Gastroesophageal sphincter (tissue), 3 donors: ENCODE results near the gene HDGFL2.

Experiments used
- CTCF ChIP-seq, 4 experiments: fragments of 200-600 bp in 2 of 4; fragments of 450-650 bp in 2 of 4; sonication (generic) in 1 of 4; IDR thresholded peaks; one replicate each; pipeline ENCODE4 v1.5.1; 2017 to 2019; ENCODE audit warnings: antibody characterized with exemption in 4 of 4, mild to moderate bottlenecking in 2 of 4, moderate library complexity in 2 of 4
- EP300 ChIP-seq: sonication (generic); formaldehyde crosslinking; IDR thresholded peaks from one replicate; pipeline ENCODE4 v1.6.1; 2017; ENCODE audit warnings: antibody characterized with exemption, mild to moderate bottlenecking
- POLR2A ChIP-seq, 2 donors: fragments of 450-650 bp; IDR thresholded peaks; one replicate each; pipeline ENCODE4 v1.6.1; 2017; ENCODE audit warnings: antibody characterized with exemption in 2 of 2, mild to moderate bottlenecking in 2 of 2, moderate library complexity in 1 of 2
- POLR2AphosphoS5 ChIP-seq: sonication (generic); formaldehyde crosslinking; IDR thresholded peaks from one replicate; pipeline ENCODE4 v1.6.1; 2017; ENCODE audit warnings: antibody characterized with exemption

GRCh38 chr19:4523306-4524110 lies 51.4 kb downstream of the HDGFL2 start:
- TF ChIP-seq CTCF (IDR thresholded peaks at IDR 0.05) (peak in 3 of 4 experiments; percentile 41 to 65 (median 55)), POLR2A (IDR thresholded peaks at IDR 0.05) (no peak), POLR2AphosphoS5 (peak; percentile 6), EP300 (no peak)
